Omental fat pad (tissue), 4 donors: ENCODE results near the gene EVC2. TPM values are rescaled to one million over a fixed set of nuclear protein-coding genes. Genes with fewer than 3 reads are reported as not detected.
"Not testable (repeated sequence)": the region's sequence is repeated elsewhere in the genome, so short reads cannot be mapped to it uniquely, and the experiment has no call there.

Source experiments
- ATAC-seq: fragments of 150-250 bp; one replicate; pipeline ENCODE4 v1.9.1; 2016; ENCODE audit warnings: mild to moderate bottlenecking, moderate library complexity; ENCODE audit not compliant: low FRiP score
- DNase-seq: peaks from one replicate; pipeline ENCODE4 v3.0.0-alpha.2; 2019; ENCODE audit warnings: low spot score
- CTCF ChIP-seq, 3 donors: fragments of 450-650 bp; IDR thresholded peaks; one replicate each; pipeline ENCODE4 v1.5.1; 2016 to 2017; ENCODE audit warnings: antibody characterized with exemption in 3 of 3, mild to moderate bottlenecking in 3 of 3, moderate library complexity in 2 of 3
- total RNA-seq, 4 donors: library from RNA; depleted of rRNA; stranded (reverse); fragments of >200 nt; gene quantifications; one replicate each; pipeline ENCODE4 v1.1.0, GENCODE V29; 2016

The EVC2 gene
- total RNA-seq, 4 donors from 2014 or later = 4.8 to 20.2 (median 12.5) TPM

GRCh38 chr4:5616331-5616950 lies 91.9 kb downstream of the EVC2 start:
- no peak for TF ChIP-seq CTCF (IDR thresholded peaks at IDR 0.05)
- DNase-seq (no peak), ATAC-seq (no peak)

DNA sequence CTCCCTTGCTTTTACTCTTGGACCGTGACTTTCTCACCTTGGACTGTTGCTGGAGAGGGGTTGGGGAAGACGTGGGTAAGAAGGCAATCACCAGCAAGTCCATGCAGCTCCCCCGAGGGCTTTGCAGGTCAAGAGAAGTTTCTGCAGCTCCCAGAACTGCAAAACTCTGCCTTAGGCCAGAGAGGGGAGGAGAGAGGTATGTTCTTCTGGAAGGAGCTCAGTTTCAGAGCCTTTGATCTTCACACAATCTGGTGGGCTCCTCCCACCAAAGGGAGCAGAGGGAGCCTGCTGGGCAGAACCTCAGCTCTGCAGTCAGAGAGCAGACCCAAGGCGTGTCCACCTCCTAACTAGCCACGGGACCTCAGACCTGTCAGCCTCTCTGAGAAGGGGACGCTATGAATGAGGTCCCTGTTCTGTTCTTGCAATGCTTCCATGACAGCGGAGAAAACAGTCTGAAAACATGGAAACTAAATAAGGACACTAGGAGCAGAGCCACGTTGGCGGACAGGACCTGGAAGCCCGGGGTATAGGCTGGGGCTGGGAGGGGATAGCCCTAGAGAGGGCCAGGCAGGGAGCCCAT lies 92.8 kb downstream of the EVC2 start:
- DNase-seq (no peak), ATAC-seq (no peak)
- no peak for TF ChIP-seq CTCF (IDR thresholded peaks at IDR 0.05)

DNA sequence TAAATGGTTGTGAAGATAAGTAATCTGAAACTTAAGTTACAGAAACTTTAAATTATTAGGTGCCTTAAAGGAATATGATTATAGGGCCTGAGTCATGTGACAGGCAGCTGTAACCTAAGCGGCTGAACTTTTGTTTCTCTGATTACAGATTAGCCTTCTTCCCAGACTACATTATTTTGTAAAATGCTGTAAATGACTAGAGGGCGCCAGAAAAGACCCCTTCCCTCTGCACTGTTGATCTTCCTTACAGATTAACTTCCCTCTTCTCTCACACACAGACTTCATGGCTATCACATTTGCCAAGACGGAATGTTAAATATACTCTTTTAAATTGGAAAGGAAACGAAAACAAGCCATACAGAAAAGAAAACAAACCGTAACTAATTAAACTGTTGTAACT lies 96.6 kb downstream of the EVC2 start:
- TF ChIP-seq CTCF (IDR thresholded peaks at IDR 0.05) = no peak
- ATAC-seq (no peak), DNase-seq (no peak)

GRCh38 chr4:5609306-5610007 lies 98.9 kb downstream of the EVC2 start:
- DNase-seq (no peak), ATAC-seq (no peak)
- no peak for TF ChIP-seq CTCF (IDR thresholded peaks at IDR 0.05)

- not testable (repeated sequence) for DNase-seq, ATAC-seq
Observed at GRCh38 chr4:5593828-5594227, 114.5 kb downstream of the EVC2 start.

DNA sequence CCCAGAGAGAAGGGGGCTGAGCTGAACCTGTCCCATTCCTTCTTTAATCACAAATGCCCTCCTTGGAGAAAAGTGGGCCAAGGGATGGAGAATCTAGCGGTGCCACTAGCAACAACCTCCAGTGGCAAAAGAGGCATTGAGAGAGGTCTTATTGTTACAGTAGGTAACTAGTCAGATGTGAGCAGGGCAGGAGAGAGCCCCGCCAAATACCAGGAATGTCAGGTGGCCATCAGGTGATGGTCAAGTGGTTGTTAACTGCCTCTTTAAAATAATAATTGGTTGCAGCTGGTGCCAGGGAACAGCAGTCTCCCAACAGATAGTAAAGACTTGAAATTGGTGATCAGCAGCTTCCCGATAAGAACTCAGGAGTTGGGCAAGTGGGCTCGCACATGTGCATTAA lies 116.1 kb downstream of the EVC2 start:
- ATAC-seq (no peak), DNase-seq (no peak)
- TF ChIP-seq CTCF (IDR thresholded peaks at IDR 0.05) = no peak

GRCh38 chr4:5589495-5589894 lies 118.9 kb downstream of the EVC2 start:
- no peak for TF ChIP-seq CTCF (IDR thresholded peaks at IDR 0.05)

More at GRCh38 chr4:5589495-5589894, 118.9 kb downstream of the EVC2 start:
- DNase-seq (no peak), ATAC-seq (no peak)
